Tibial artery (tissue), 4 donors: ENCODE data around the gene KCNAB2.

Source experiments
- DNase-seq, 2 donors: peaks; one replicate each; pipeline ENCODE4 v3.0.0-alpha.2; 2019
- H3K27ac ChIP-seq, 2 donors: fragments of 200-600 bp; sonication (generic) in 1 of 2; 1 replicate in 1 of 2; 2 replicates in 1 of 2; pipeline ENCODE4 v1.5.1; 2018 to 2019; ENCODE audit warnings: mild to moderate bottlenecking in 1 of 2
- H3K27me3 ChIP-seq, 2 donors: fragments of 200-600 bp; sonication (generic) in 1 of 2; one replicate each; pipeline versions ENCODE4 v1.5.1 to v1.6.0; 2016 to 2019
- H3K36me3 ChIP-seq, 3 donors: fragments of 200-600 bp; sonication (generic) in 2 of 3; one replicate each; pipeline ENCODE4 v1.5.1; 2016 to 2019; ENCODE audit warnings: mild to moderate bottlenecking in 2 of 3
- H3K4me1 ChIP-seq, 4 donors: fragments of 200-600 bp; sonication (generic) in 2 of 4; 1 replicate in 3 of 4; 2 replicates in 1 of 4; pipeline ENCODE4 v1.5.1; 2016 to 2019
- H3K4me3 ChIP-seq, 2 donors: fragments of 200-600 bp; sonication (generic) in 1 of 2; 1 replicate in 1 of 2; 2 replicates in 1 of 2; pipeline ENCODE4 v1.5.1; 2018 to 2019; ENCODE audit warnings: mild to moderate bottlenecking in 2 of 2
- H3K9me3 ChIP-seq, 3 donors: fragments of 200-600 bp; sonication (generic) in 1 of 3; one replicate each; pipeline ENCODE4 v1.5.1; 2016 to 2019
- CTCF ChIP-seq, 2 experiments: fragments of 200-600 bp in 1 of 2; fragments of 450-650 bp in 1 of 2; IDR thresholded peaks; one replicate each; pipeline ENCODE4 v1.5.1; 2017 to 2019; ENCODE audit warnings: antibody characterized with exemption in 2 of 2, mild to moderate bottlenecking in 1 of 2, moderate library complexity in 1 of 2
- intact Hi-C: fragments of 100-400 bp; cut with DNase I; formaldehyde crosslinking; loops from one replicate; pipeline ENCODE4 v1.15.0; 2023; ENCODE audit warnings: low total_unique reads

Gene KCNAB2

GRCh38 chr1:6090996-6091822 is 45.5 kb downstream of the KCNAB2 start:
- TF ChIP-seq CTCF (IDR thresholded peaks at IDR 0.05) = no peak
- no peak overlapping the region for H3K4me3 ChIP-seq
- H3K9me3 ChIP-seq = no peaks in the 10 kb centered on the region
- H3K36me3 ChIP-seq = no peaks in the 10 kb centered on the region
- H3K27ac ChIP-seq = no peak overlapping the region
- H3K4me1 ChIP-seq = no peaks in the 10 kb centered on the region
- intact Hi-C loops = no loop called here
- H3K27me3 ChIP-seq = peaks cover 0 to 15% of the 10 kb centered on the region in 2 donors
- no peak for DNase-seq

- Histone ChIP-seq H3K36me3 (no peaks in the 10 kb centered on the region), H3K4me3 (no peak overlapping the region), H3K27me3 (peaks cover 0 to 15% of the 10 kb centered on the region in 2 donors), H3K27ac (no peak overlapping the region), H3K4me1 (no peaks in the 10 kb centered on the region), H3K9me3 (no peaks in the 10 kb centered on the region)
- intact Hi-C loops = no loop called here
- no peak for TF ChIP-seq CTCF (IDR thresholded peaks at IDR 0.05)
- no peak for DNase-seq
These were observed 46.1 kb downstream of the KCNAB2 start for GRCh38 chr1:6091823-6092109.

GRCh38 chr1:6092211-6092610 is 46.5 kb downstream of the KCNAB2 start:
- TF ChIP-seq CTCF (IDR thresholded peaks at IDR 0.05) = no peak
- H3K9me3 ChIP-seq = no peaks in the 10 kb centered on the region
- intact Hi-C loops = no loop called here
- no peak overlapping the region for H3K27ac ChIP-seq
- no peaks in the 10 kb centered on the region for H3K4me1 ChIP-seq
- peaks cover 0 to 15% of the 10 kb centered on the region in 2 donors for H3K27me3 ChIP-seq
- no peaks in the 10 kb centered on the region for H3K36me3 ChIP-seq
- H3K4me3 ChIP-seq = no peak overlapping the region
- DNase-seq = no peak

GRCh38 chr1:6093071-6093470 is 47.4 kb downstream of the KCNAB2 start:
- no peak for TF ChIP-seq CTCF (IDR thresholded peaks at IDR 0.05)
- Histone ChIP-seq H3K36me3 (no peaks in the 10 kb centered on the region), H3K4me1 (no peaks in the 10 kb centered on the region), H3K27ac (no peak overlapping the region), H3K4me3 (no peak overlapping the region), H3K9me3 (no peaks in the 10 kb centered on the region), H3K27me3 (peaks cover 0 to 15% of the 10 kb centered on the region in 2 donors)
- DNase-seq = no peak
- intact Hi-C loops = no loop called here

GRCh38 chr1:6093611-6094010 is 47.9 kb downstream of the KCNAB2 start:
- DNase-seq = no peak

More at GRCh38 chr1:6093611-6094010, 47.9 kb downstream of the KCNAB2 start:
- Histone ChIP-seq H3K36me3 (no peaks in the 10 kb centered on the region), H3K4me3 (no peak overlapping the region), H3K9me3 (no peaks in the 10 kb centered on the region), H3K27ac (no peak overlapping the region), H3K4me1 (no peaks in the 10 kb centered on the region), H3K27me3 (peaks cover 0 to 15% of the 10 kb centered on the region in 2 donors)
- intact Hi-C loops = no loop called here
- no peak for TF ChIP-seq CTCF (IDR thresholded peaks at IDR 0.05)
